Uterine smooth muscle cell (primary cell): ENCODE measurements around the gene SLC22A14. TPM values are rescaled to one million over a fixed set of nuclear protein-coding genes. Genes with fewer than 3 reads are reported as not detected.

Experiments
- total RNA-seq: library from RNA; depleted of rRNA; stranded (reverse); fragments of >200 nt; gene quantifications from 2 replicates; pipeline ENCODE4 v1.2.3, GENCODE V29; 2014

Gene SLC22A14, protein sequence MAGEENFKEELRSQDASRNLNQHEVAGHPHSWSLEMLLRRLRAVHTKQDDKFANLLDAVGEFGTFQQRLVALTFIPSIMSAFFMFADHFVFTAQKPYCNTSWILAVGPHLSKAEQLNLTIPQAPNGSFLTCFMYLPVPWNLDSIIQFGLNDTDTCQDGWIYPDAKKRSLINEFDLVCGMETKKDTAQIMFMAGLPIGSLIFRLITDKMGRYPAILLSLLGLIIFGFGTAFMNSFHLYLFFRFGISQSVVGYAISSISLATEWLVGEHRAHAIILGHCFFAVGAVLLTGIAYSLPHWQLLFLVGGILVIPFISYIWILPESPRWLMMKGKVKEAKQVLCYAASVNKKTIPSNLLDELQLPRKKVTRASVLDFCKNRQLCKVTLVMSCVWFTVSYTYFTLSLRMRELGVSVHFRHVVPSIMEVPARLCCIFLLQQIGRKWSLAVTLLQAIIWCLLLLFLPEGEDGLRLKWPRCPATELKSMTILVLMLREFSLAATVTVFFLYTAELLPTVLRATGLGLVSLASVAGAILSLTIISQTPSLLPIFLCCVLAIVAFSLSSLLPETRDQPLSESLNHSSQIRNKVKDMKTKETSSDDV
- under 0.01 TPM in 1 of 2 replicates, not detected in the other for total RNA-seq

DNA sequence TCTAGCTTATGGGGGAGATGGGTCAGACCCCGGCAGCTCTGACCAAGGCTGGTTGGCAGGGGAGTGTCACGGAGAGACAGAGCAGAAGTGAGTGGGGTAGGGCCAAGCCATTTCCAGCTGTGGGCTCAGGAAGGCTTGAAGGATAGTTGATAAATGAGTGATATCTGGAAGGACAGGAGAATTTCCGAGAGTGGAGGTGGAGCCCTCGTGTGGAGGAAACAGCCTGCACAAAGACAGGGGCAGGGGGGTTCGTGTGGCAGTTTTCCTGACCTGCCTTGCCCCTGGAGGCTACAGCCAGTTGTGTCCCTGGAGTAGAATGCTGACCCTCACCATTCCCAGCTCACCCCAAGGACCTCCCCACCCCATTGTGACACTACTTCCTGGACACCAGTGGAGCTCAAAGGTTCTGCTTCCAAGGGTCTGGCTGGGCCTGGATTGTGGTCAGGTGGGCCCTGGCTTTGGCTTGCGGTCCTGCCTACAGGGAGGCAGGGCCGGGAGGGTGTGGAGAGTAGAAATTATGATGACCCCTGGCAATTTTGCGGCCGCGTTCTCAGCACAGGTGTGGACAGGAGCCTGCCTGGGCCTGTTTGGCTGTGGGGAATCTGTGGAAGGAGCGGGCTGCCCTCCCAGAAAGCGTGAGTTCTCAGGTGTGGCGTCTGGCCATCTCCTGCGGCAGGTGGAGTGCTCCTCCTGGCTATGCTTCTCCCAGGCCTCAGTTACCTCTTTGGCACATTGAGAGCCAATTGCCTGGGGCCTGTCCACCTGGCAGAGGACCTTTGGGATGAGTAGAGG lies at the start of gene SLC22A14:
SLC22A14 (plus strand) TSS at position 400 of the 792 bp plus-strand sequence. CDS start 23,733 bp downstream, outside the sequence.

GRCh38 chr3:38265604-38266307 lies 16.3 kb upstream of the SLC22A14 start, which contains the start of gene SLC22A13:
Gene SLC22A13, plus strand, starts transcription at chr3:38265812. Its CDS starts 49 bp downstream, at chr3:38265861.

DNA sequence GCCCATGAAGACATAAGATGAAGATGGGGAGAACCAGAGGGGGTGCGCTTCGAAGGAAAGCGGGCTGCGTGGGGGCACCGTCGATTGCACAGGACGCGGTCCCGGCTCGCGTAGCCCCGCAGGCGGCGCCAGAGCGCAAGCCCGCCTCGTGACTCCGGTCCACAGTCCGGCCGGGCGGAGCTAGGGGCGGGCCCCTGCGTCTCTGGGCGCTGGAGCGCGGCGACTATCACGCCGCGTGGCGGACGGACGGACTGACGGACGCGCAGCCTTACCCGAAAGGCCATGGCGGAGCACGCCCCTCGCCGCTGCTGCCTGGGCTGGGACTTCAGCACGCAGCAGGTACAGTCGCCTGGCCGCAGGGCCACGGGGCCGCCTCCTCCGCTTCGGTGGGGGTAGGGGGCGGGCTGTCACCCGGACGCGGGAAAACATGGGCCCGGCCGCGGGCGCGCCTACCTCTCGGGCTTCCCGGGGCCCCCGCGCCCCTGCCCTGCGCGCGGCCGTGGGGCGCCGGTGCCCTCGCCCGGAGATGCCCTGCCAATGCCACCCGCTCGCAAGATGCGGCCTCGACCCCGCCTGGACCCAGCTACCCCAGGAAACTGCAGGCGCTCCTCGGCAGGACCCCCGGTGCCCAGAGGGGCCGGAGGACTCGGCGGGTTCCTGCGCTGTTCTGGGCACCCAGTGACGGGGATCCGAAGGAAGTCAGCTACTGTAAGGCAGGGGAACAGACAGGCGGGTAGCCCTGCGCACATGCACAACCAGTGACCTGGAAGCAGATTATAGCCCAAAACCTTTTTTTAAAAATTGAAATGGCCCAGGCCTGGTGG lies 64.7 kb downstream of the SLC22A14 start, which contains the start of gene XYLB:
XYLB (plus strand) TSS at position 199 of the 824 bp plus-strand sequence; CDS start at position 283, 84 bp downstream.

Other genes with a start within 250 kb of the SLC22A14 start
- 0.11 and 0.12 TPM in 2 replicates for gene DLEC1, start 243.1 kb upstream of the SLC22A14 start, total RNA-seq
- 31.0 and 35.2 TPM in 2 replicates for gene ACAA1, start 145.2 kb upstream of the SLC22A14 start, total RNA-seq
- gene MYD88, start 143.6 kb upstream of the SLC22A14 start, total RNA-seq = 11.9 and 12.5 TPM in 2 replicates
- gene OXSR1, start 116.8 kb upstream of the SLC22A14 start, total RNA-seq = 39.4 and 50.9 TPM in 2 replicates
- 0.22 and 0.25 TPM in 2 replicates for gene SLC22A13, start 16.5 kb upstream of the SLC22A14 start, total RNA-seq
- 5.4 and 6.1 TPM in 2 replicates for gene XYLB, start 64.5 kb downstream of the SLC22A14 start, total RNA-seq
- 2.7 and 3.2 TPM in 2 replicates for gene ACVR2B, start 171.6 kb downstream of the SLC22A14 start, total RNA-seq
- 12.0 and 15.8 TPM in 2 replicates for gene EXOG, start 214.0 kb downstream of the SLC22A14 start, total RNA-seq